Transverse colon (tissue), 4 donors: Measurements from ENCODE around the gene TRIM16. TPM values are rescaled to one million over a fixed set of nuclear protein-coding genes. Genes with fewer than 3 reads are reported as not detected.
"Not testable (repeated sequence)": the region's sequence is repeated elsewhere in the genome, so short reads cannot be mapped to it uniquely, and the experiment has no call there.

Experiments
- DNase-seq: peaks from one replicate; pipeline ENCODE4 v3.0.0-alpha.2; 2019
- H3K27ac ChIP-seq, 4 donors: fragments of 200-600 bp; sonication (generic); 2 replicates each; pipeline ENCODE4 v1.5.1; 2016 to 2018; ENCODE audit warnings: inconsistent platforms in 4 of 4
- H3K27me3 ChIP-seq: fragments of 200-600 bp; sonication (generic); 2 replicates; pipeline ENCODE4 v1.5.1; 2017; ENCODE audit warnings: inconsistent platforms
- H3K36me3 ChIP-seq, 4 donors: fragments of 200-600 bp; sonication (generic); 2 replicates each; pipeline ENCODE4 v1.5.1; 2017 to 2019; ENCODE audit warnings: inconsistent platforms in 4 of 4
- H3K4me1 ChIP-seq, 4 donors: fragments of 200-600 bp; sonication (generic); 2 replicates each; pipeline ENCODE4 v1.5.1; 2017 to 2020; ENCODE audit warnings: inconsistent platforms in 4 of 4
- H3K4me3 ChIP-seq, 4 donors: fragments of 200-600 bp; sonication (generic); 1 replicate in 1 of 4; 2 replicates in 3 of 4; pipeline versions ENCODE4 v1.5.1 to v1.6.1; 2017 to 2019; ENCODE audit warnings: inconsistent platforms in 4 of 4
- H3K9me3 ChIP-seq, 2 donors: fragments of 200-600 bp; sonication (generic); 2 replicates each; pipeline ENCODE4 v1.5.1; 2017 to 2019; ENCODE audit warnings: inconsistent platforms in 2 of 2
- WGBS, 2 donors: methylation state at CpG; one replicate each; pipeline ENCODE4 v1.1.5; 2018; ENCODE audit warnings: low coverage in 1 of 2; 5-methylcytosine and 5-hydroxymethylcytosine counted together
- in situ Hi-C, 4 donors: fragments of 200-750 bp; cut with MboI; loops; one replicate each; pipeline versions ENCODE4 v1.15.0 to v1.15.1; 2017; ENCODE audit warnings: low sequenced_read_pairs in 3 of 4, low pct_ligation_motif_present in 1 of 4, low pct_unique_long_range_greater_than_20kb in 1 of 4
- intact Hi-C: fragments of 100-400 bp; cut with DNase I; formaldehyde crosslinking; loops from one replicate; pipeline ENCODE4 v1.15.1; 2023; ENCODE audit warnings: low total_unique reads
- total RNA-seq, 4 donors: library from RNA; depleted of rRNA; stranded (reverse); fragments of >200 nt; gene quantifications; one replicate each; pipeline ENCODE4 v1.1.0, GENCODE V29; 2016

TRIM16 gene
- total RNA-seq, 4 donors from 2014 or later = 10.1 to 44.2 (median 14.2) TPM

GRCh38 chr17:15619331-15620058 is 64.6 kb downstream of the TRIM16 start, which contains the start of gene FBXW10B:
FBXW10B (minus strand) TSS chr17:15619704; CDS start chr17:15619512, 192 bp downstream.
- 76 to 81% methylated on average over 6 to 8 of the region's 12 CpGs for WGBS, 2 donors
- DNase-seq, H3K27me3 ChIP-seq: not testable (repeated sequence)

GRCh38 chr17:15616828-15617227 is 67.3 kb downstream of the TRIM16 start:
- in situ Hi-C loops, H3K27me3 ChIP-seq, H3K27ac ChIP-seq, H3K36me3 ChIP-seq, H3K4me1 ChIP-seq, H3K9me3 ChIP-seq, intact Hi-C loops, H3K4me3 ChIP-seq, DNase-seq: not testable (repeated sequence)
- WGBS, 2 donors = 39 to 47% methylated on average over 4 of the region's 4 CpGs

More at GRCh38 chr17:15619331-15620058, 64.6 kb downstream of the TRIM16 start, which contains the start of gene FBXW10B:
- H3K9me3 ChIP-seq, H3K4me3 ChIP-seq, intact Hi-C loops, in situ Hi-C loops, H3K36me3 ChIP-seq, H3K27ac ChIP-seq, H3K4me1 ChIP-seq: not testable (repeated sequence)

GRCh38 chr17:15615850-15616249 is 68.3 kb downstream of the TRIM16 start:
- H3K4me1 ChIP-seq, H3K4me3 ChIP-seq, intact Hi-C loops, DNase-seq, H3K27ac ChIP-seq, H3K27me3 ChIP-seq, H3K36me3 ChIP-seq, H3K9me3 ChIP-seq, in situ Hi-C loops: not testable (repeated sequence)
- WGBS, 2 donors = 0 to 24% methylated on average over 1 to 6 of the region's 6 CpGs

- H3K27ac ChIP-seq, H3K36me3 ChIP-seq, H3K4me1 ChIP-seq, in situ Hi-C loops, intact Hi-C loops, H3K4me3 ChIP-seq, H3K27me3 ChIP-seq, H3K9me3 ChIP-seq, DNase-seq: not testable (repeated sequence)
- 100% methylated on average over 1 of the region's 1 CpG; no CpG with 5 or more reads in 1 of the 2 donors for WGBS, 2 donors
Measured at GRCh38 chr17:15613111-15613510, 71.0 kb downstream of the TRIM16 start.

GRCh38 chr17:15592960-15593359 is 91.2 kb downstream of the TRIM16 start:
- H3K36me3 ChIP-seq, H3K4me1 ChIP-seq, H3K9me3 ChIP-seq, H3K27ac ChIP-seq, DNase-seq, intact Hi-C loops, H3K4me3 ChIP-seq, H3K27me3 ChIP-seq, in situ Hi-C loops: not testable (repeated sequence)
- WGBS, 2 donors = 85% methylated on average over 8 of the region's 8 CpGs; no CpG with 5 or more reads in 1 of the 2 donors

GRCh38 chr17:15591986-15592385 is 92.1 kb downstream of the TRIM16 start:
- H3K9me3 ChIP-seq, H3K27ac ChIP-seq, intact Hi-C loops, H3K4me3 ChIP-seq, H3K36me3 ChIP-seq, in situ Hi-C loops, H3K27me3 ChIP-seq, H3K4me1 ChIP-seq, DNase-seq: not testable (repeated sequence)
- 62 to 76% methylated on average over 5 of the region's 5 CpGs for WGBS, 2 donors

- H3K4me1 ChIP-seq, intact Hi-C loops: not testable (repeated sequence)
Measured at GRCh38 chr17:15590844-15591243, 93.3 kb downstream of the TRIM16 start.

GRCh38 chr17:15589544-15590536 is 94.3 kb downstream of the TRIM16 start:
- H3K27me3 ChIP-seq, in situ Hi-C loops, intact Hi-C loops, H3K9me3 ChIP-seq, H3K27ac ChIP-seq, DNase-seq, H3K4me1 ChIP-seq, H3K36me3 ChIP-seq, H3K4me3 ChIP-seq: not testable (repeated sequence)
- 64 to 100% methylated on average over 3 to 14 of the region's 17 CpGs for WGBS, 2 donors

More at GRCh38 chr17:15590844-15591243, 93.3 kb downstream of the TRIM16 start:
- H3K36me3 ChIP-seq, H3K4me3 ChIP-seq, DNase-seq, H3K9me3 ChIP-seq, in situ Hi-C loops, H3K27ac ChIP-seq, H3K27me3 ChIP-seq: not testable (repeated sequence)
- 100% methylated on average over 1 of the region's 1 CpG; no CpG with 5 or more reads in 1 of the 2 donors for WGBS, 2 donors

GRCh38 chr17:15588017-15588416 is 96.1 kb downstream of the TRIM16 start:
- H3K27me3 ChIP-seq, DNase-seq, in situ Hi-C loops, H3K4me1 ChIP-seq, H3K9me3 ChIP-seq, H3K36me3 ChIP-seq, H3K4me3 ChIP-seq, H3K27ac ChIP-seq, intact Hi-C loops: not testable (repeated sequence)
- 75 to 91% methylated on average over 8 of the region's 8 CpGs for WGBS, 2 donors

- H3K27ac ChIP-seq, DNase-seq, H3K4me1 ChIP-seq, H3K9me3 ChIP-seq, H3K27me3 ChIP-seq, H3K36me3 ChIP-seq, in situ Hi-C loops, intact Hi-C loops, H3K4me3 ChIP-seq: not testable (repeated sequence)
- 73% methylated on average over 1 of the region's 5 CpGs; no CpG with 5 or more reads in 1 of the 2 donors for WGBS, 2 donors
Measured at GRCh38 chr17:15583313-15583712, 100.8 kb downstream of the TRIM16 start.
